NCI-H1930 (cell line): ENCODE data around the gene FOXQ1.
"Not testable (repeated sequence)": the region's sequence is repeated elsewhere in the genome, so short reads cannot be mapped to it uniquely, and the experiment has no call there.

Source experiments
- DNase-seq, 2 experiments: peaks; one replicate each; lab custom pipeline; 2025; lab: John Stamatoyannopoulos, UW

Gene FOXQ1

GRCh38 chr6:1322156-1322555 lies 10.3 kb downstream of the FOXQ1 start:
- no peak for DNase-seq

DNA sequence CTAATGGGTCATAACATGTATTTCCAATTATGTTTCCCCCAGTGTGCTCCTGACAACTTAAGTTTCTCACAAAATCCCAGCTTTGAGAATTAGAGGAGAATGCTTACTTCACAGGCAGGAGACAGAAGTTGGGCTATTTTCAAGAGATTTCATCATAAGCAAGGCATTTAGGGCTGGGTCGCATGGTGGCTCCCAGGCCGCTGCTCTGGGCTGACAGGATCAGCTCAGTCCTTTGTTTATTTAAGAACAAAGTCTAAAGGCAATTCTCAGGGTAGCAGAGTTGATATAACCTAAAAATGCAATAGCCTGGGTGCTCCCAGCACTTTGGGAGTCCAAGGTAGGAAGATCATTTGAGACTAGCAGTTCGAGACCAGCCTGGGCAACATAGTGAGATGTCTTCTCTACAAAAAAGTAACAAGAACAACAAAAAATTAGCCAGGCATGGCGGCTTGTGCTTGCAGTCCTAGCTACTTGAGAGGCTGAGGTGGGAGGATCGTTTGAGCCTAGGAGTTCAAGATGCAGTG lies 10.9 kb downstream of the FOXQ1 start:
- DNase-seq: no peak

DNA sequence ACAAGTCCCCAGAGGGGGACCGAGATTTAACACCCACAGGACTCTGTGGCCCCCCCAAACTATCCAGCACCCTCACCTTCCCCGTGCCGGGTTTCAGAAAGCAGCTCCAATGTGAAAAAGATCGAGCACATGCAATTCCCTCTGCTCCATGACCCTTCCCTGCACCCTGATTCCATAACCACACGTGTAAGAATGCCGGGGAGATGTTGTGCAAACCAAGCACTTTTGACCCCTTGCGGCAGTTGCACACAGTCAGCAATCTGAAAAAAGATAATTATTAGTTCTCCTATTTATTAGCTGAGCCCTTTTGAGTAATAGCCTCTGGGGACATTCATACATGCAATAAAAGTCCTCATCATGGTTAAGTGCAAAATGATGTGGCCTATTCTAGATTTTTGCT lies 13.0 kb downstream of the FOXQ1 start:
- DNase-seq: no peak

DNA sequence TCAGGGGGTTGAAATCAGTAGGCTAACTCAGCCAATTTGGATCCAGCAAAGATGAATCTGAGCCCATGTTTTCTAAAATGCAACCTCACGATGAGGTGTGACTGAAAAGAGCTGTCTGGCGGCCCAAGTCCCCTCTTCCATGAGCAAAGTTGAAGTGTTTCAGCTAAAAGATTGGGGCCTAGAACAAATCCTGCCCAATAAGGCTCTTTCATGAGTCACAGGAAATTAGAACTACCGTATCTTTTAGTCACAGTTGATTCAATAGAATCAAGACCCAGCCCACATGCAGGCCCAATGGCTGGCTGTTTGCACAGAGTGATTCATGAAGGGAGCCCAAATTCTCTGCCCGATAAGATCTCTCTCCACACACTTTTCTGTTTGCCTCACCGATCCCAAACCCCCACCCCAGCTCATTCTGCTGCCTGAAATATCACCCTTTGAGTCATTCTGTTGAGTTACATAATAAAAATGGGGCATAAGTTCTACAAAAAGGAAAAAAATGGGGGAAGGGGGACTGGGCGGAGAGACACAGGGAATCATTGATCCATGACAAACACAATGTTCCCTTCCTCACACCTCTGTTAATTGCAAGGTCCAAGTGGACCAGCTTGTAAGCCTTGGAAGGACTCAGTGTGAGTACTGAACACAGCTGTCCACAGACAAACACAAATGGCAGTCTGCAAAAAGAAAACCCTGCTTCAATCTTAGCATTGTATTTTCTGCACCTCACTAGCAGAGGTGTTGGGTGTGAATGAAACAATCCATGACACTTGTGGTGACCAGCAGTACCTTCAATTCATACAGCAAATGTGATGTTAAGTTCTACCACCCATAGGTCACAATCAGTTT lies 13.8 kb downstream of the FOXQ1 start:
- no peak for DNase-seq

GRCh38 chr6:1326535-1327121 lies 14.7 kb downstream of the FOXQ1 start:
- DNase-seq: no peak

- DNase-seq: no peak
Measured at GRCh38 chr6:1327630-1328029, 15.7 kb downstream of the FOXQ1 start.

GRCh38 chr6:1328129-1328800 lies 16.4 kb downstream of the FOXQ1 start:
- DNase-seq: no peak

- DNase-seq: no peak
Measured at GRCh38 chr6:1329708-1330107, 17.8 kb downstream of the FOXQ1 start.

DNA sequence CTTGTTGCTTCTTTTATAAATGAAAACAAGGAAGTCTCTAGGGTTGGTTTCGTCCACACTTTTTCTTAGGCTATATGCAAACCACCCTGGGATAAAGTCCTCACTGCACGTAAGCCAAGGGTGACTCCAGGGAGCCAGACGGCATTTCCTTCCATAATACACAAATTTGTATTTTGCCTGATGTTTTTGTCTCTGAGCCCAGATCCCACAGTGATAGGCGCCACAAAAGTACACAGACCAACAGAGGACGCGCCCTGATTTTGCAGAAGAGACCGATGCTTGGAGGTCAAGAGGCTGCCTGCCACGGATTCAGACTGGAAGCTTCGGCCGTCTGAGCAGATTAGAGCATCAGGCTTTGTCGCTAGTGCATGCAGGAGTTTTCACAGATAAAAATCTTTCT lies 22.8 kb downstream of the FOXQ1 start:
- DNase-seq: no peak

- no peak for DNase-seq
Measured at GRCh38 chr6:1335367-1336037, 23.6 kb downstream of the FOXQ1 start.

- DNase-seq: no peak
Measured at GRCh38 chr6:1336246-1336843, 24.4 kb downstream of the FOXQ1 start.

- no peak for DNase-seq
Measured at GRCh38 chr6:1337791-1338190, 25.9 kb downstream of the FOXQ1 start.

GRCh38 chr6:1346101-1346500 lies 34.2 kb downstream of the FOXQ1 start:
- no peak for DNase-seq

DNA sequence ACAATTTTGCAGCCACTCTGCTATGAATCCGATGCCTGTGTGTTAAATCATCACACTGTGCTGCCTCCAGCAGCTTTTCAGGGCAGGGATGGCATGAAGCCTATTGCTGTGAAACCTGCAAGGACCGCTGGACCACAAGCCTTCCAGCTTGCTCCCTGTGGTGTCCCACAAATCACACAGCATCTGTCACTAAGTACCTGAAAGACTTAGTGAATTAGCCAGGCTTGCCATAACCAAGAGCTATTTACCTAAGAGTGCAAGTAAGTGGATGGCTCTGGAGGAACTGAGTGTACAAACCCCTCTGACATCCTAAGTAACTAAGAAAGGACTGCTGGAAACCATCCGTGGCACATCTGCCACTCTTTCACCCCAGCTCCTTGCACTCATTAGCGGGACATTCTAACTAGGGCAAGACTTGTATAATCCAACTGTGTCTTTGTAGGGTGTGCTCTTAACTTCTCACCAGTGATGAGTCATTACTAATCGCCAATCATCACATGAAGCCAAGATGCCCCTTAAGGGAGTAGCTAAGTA lies 34.7 kb downstream of the FOXQ1 start:
- DNase-seq: no peak

- no peak for DNase-seq
Measured at GRCh38 chr6:1347161-1347560, 35.3 kb downstream of the FOXQ1 start.

DNA sequence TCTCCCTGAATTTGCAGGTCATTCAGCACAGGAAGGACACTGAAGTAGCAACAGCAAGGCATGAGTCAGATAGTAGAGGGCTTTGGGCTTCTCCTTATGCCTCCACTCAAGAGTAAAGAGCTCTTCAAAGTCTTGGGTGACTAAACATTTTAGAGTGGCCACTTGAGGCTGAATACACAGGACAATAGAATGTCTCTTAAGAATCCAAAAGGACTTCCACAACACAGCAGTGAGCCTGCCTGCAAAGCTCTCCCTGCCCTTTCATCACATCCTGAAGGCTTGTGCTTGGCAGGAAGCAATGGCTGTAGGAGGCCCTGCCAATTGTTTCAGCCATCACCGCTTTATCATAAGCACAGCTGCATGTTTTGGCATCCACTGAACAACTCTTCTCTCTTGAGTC lies 36.8 kb downstream of the FOXQ1 start:
- no peak for DNase-seq

GRCh38 chr6:1349655-1350054 lies 37.8 kb downstream of the FOXQ1 start:
- DNase-seq: no peak

DNA sequence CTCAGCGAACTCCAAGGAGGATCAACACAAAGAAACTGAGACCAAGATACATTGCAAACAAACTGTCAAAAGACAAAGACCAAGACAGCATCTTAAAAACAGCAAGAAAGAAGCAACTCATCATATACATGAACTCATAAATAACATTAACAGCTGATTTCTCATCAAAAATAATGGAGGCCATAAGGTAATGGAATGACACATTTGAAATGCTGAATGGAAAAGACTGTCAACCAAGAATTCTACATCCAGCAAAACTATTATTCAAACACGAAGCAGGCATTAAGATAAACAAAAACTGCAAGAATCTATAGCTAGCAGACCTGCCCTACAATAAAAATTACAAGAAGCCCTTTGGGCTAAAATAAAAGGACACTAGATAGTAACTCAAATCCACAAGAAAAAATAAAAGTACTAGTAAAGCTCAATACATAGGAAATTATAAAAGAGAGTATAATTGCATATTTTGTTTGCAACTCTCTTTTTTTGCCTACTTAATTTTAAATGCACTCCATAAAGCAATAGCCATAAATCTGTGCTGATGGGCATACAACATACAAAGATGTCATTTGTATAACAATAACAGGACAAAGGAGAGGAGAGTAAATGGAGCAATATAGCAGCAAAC lies 39.6 kb downstream of the FOXQ1 start:
- DNase-seq: no peak

- not testable (repeated sequence) for DNase-seq
Measured at GRCh38 chr6:1355068-1355467, 43.2 kb downstream of the FOXQ1 start.

DNA sequence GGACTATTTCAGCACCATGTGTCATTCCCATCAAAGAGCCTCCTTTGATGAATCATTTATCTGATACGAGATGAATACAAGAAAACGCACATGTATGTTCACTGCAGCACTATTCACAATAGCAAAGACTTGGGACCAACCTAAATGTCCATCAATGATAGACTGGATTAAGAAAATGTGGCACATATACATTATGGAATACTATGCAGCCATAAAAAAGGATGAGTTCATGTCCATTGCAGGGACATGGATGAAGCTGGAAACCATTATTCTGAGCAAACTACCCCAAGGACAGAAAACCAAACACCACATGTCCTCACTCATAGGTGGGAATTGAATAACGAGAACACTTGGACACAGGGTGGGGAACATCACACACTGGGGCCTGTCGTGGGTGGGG lies 49.8 kb downstream of the FOXQ1 start:
- not testable (repeated sequence) for DNase-seq

GRCh38 chr6:1362643-1363042 lies 50.7 kb downstream of the FOXQ1 start:
- DNase-seq: no peak
